ENCODE measurements around the gene ZBTB20.

- TF ChIP-seq CTCF (IDR thresholded peaks at IDR 0.05), result no peak
- TF ChIP-seq POLR2A (IDR thresholded peaks at IDR 0.05), result peak in 1 of 2 donors; percentile 68
- TF ChIP-seq POLR2AphosphoS5 (IDR thresholded peaks at IDR 0.05), result peak; percentile 86 to 93 (median 92)
These were observed 522.4 kb downstream of the ZBTB20 start for GRCh38 chr3:114624571-114625181.
